ENCODE data around the gene SPNS2. TPM values are rescaled to one million over a fixed set of nuclear protein-coding genes. Genes with fewer than 3 reads are reported as not detected.
A peak's percentile ranks its signal among the peaks of the same experiment; 100 is the strongest.
"Not testable (repeated sequence)": the region's sequence is repeated elsewhere in the genome, so short reads cannot be mapped to it uniquely, and the experiment has no call there.

The SPNS2 gene
- total RNA-seq, 1 donor from 2014 or later, result 24.1 TPM

DNA sequence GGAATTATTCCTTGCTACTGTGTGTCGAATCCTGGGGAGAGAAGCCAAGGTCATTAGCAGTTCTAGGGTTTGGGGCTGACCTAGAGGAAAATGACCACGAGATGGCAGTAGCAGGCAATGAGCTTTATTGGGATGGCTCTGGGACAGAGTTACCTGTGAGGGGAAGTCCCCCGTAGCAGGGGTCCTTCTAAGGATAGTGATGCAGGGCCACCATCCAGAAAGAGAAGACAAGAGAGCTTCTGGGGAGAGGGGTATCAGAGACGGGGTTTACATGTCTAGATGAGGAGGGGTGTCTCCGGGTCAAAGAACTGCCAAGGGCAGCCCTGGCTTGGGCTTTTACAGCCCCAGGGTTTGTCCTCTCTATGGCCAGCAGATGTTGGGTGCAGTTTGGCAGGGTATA, 68.1 kb downstream of the SPNS2 start:
- peak; percentile 31 for DNase-seq

GRCh38 chr17:4569591-4569990, 70.9 kb downstream of the SPNS2 start:
- DNase-seq, result no peak

- DNase-seq, result no peak
These were observed 73.5 kb downstream of the SPNS2 start for GRCh38 chr17:4572131-4572530.

DNA sequence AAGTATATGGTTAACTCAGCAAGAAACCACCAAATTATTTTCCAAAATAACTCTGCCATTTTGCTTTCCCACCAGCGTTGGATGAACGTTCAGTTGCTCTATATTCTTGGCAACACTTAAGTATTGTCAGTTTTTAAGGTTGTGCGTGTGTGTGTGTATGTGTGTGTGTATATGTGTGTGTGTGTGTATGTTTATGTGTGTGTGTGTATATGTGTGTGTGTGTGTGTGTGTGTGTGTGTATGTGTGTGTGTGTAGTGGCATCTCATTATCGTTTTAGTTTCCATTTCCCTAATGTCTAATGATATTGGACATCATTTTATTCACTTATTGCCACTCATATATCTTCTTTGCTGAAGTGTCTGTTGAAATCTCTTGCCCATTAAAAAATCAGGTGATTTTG, 74.4 kb downstream of the SPNS2 start:
- no peak for DNase-seq

DNA sequence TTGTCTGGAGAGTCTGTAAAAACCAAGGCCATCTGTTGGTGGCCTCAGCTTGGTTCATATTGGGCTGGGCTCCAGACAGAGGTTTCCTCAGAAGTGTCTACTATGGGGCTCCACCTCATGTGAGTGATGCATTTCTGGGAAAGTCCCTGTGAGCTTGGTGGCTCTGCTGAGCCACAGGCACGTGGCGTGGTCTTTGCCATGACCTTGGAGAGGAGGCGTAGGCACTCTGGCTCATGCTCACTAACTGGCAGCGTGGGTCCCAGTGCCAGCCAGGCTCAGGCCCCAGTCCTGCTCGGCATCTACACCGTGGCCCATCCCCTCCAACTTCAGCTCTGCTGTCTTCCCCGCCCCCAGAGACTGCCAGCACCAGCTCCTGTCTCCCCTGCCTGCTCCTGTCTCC, 75.0 kb downstream of the SPNS2 start:
- no peak for DNase-seq

DNA sequence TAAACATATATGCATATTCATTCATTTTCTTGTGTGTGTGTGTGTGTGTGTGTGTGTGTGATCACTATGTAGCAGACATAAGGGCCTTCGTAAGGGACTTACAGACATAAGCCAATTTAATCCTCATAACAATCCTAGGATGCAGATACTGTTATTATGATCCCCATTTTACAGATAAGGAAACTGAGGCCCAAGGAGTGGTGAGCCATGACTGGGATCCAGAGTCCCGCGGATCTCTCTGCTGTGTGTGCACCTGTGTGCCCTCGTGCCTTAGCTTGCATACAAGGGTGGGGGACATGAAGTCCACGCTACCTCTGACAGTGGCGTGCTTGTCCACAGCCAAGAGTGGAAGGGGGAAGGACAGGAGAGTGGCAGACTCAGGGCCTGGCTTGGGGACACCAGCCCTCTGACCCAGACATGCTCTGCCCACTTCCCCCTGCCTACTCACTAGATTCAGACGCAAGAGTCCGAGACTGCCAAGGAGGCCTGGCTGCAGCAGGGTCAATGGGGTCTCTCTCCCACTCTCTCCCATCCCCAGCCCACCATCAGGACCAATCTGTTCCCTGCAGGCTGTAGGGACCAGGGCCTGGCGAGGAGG, 75.9 kb downstream of the SPNS2 start:
- DNase-seq, result no peak

DNA sequence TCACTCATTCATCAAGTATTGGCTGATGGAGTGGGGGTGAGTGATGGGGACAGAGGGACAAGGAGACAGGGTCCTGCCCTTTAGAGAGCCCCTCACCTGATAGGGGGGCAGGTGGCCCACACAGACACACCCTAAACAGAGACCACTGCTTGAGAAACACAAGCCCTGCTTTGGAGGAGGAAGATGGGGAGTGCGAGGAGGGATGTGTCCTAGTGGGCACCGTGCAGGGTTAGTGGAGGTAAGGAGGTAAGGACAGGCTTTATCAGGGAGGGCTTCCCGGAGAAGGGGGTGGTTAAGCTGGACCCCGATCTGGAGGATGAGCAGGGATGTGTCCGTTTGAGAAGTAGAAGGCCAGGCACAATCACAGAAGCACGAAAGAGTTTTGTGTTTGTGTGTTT, 77.5 kb downstream of the SPNS2 start:
- DNase-seq, result no peak

GRCh38 chr17:4576729-4577322, 78.1 kb downstream of the SPNS2 start:
- DNase-seq, result no peak

- DNase-seq, result no peak
These were observed 78.8 kb downstream of the SPNS2 start for GRCh38 chr17:4577386-4577993.

GRCh38 chr17:4578349-4578748, 79.7 kb downstream of the SPNS2 start:
- DNase-seq, result not testable (repeated sequence)

DNA sequence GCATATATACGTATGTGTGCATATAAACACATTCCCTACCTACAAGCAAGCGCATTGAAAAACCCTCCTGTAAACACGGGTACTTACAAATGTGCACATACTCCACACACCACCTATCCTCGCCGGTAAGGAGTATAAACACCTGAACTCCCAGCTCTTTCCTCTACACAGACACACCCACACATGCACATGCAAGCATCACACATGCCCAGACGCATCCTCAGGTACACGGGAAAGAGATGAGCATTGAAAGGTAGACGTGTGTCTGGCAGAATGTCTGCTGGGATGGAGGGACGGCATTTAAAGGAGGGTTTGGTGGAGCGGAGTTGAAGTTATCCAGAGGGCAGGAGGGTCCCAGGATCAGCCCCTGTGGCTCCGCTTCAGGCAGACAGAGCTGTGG, 81.0 kb downstream of the SPNS2 start:
- no peak for DNase-seq

DNA sequence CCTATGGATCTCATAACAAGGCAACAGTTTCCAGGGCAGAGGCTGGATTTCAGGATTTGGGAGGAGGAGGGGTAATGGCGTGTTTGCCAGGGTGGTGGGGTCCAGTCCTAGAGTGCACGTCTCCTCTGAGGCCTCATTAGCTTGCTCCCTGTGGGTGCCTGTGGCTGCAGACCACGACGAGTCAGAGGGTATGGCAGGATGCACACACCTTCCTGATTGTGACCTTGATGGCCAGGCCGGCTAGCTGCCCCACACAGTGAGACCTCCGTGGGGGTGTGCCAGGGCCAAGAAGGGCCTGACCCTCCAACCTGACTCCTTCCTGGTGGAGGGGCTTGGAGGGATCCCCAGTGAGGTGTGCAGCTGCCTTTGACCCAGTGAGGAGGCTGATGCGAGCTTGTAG, 81.6 kb downstream of the SPNS2 start:
- DNase-seq, result no peak

DNA sequence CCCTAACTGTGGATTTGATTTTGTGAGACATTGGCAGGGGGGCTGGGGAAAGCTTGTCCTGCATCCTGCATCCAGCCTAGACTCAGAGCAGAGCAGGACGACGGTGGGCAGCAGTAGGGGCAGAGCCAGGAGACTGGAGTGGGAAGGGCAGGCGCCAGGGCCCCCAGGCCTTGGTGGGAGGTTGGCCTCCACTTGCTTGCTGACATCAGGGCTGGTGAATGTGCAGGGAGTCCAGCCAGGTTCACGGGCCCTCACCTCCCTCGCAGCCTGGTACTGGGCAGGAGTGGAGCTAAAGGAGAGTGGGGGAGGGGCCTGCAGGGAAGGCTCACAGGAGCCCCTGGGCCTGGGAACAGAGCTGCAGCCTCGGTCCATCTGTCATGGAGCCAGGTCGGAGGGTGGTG, 83.4 kb downstream of the SPNS2 start:
- no peak for DNase-seq

DNA sequence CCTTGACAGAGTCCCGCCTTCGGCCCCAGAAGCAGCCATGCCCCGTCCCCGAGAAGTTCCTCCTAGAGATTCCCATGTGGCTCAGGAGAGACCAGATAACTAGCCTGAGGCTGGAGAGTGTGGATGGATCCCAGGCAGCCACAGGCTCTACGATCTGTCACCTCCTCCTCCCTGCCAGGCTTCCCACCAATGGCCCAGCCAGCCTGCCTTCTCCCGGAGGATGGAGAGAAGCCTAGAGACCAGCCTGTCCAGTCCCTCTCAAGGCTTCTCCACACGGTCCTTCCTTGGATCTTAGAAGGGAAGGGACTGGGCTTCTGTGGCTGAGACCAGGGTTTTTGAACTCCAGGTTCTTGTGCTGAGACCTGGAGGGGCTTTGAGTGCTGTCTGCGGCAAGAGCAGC, 84.0 kb downstream of the SPNS2 start:
- DNase-seq, result no peak

- no peak for DNase-seq
These were observed 84.5 kb downstream of the SPNS2 start for GRCh38 chr17:4583206-4583605.

- DNase-seq, result peak; percentile 14
These were observed 85.1 kb downstream of the SPNS2 start for GRCh38 chr17:4583782-4584100.

DNA sequence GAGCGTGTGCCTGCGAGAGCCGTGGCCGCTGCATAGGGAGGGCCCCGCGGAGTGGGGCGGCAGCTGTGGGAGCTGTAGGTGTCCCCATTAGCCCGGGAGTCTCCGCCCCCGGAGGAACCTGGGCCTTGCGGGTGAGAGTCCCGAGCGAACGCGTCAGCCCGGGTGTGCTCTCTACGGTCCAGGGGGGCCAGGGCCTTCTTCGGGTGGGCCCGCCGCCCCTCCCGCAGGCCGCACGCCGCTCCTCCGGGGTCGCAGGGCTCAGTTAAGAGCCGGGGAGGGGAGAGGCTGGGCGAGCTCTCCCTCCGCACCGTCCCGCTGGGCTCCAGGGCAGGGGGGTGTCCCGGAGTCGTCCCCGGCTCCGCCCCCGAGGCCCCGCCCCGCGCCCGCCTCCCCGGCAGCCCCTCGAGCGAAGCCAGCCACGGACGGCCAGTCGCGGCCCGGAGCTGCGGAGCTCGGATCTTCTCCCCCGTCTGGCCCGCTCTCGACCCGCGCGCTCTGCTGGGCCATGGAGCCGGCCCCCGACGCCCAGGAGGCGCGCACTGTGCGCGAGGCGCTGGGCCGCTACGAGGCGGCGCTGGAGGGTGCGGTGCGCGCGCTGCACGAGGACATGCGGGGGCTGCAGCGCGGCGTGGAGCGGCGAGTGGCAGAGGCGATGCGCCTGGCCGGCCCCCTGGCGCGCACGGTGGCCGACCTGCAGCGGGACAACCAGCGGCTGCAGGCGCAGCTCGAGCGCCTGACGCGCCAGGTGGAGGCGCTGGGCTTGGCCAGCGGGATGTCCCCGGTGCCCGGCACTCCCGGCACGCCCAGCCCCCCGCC, 85.6 kb downstream of the SPNS2 start, which contains the start of gene SMTNL2:
Gene SMTNL2 (plus strand): TSS at position 429 of the 816 bp plus-strand sequence. CDS start 77 bp downstream, at position 506.
- no peak for DNase-seq

DNA sequence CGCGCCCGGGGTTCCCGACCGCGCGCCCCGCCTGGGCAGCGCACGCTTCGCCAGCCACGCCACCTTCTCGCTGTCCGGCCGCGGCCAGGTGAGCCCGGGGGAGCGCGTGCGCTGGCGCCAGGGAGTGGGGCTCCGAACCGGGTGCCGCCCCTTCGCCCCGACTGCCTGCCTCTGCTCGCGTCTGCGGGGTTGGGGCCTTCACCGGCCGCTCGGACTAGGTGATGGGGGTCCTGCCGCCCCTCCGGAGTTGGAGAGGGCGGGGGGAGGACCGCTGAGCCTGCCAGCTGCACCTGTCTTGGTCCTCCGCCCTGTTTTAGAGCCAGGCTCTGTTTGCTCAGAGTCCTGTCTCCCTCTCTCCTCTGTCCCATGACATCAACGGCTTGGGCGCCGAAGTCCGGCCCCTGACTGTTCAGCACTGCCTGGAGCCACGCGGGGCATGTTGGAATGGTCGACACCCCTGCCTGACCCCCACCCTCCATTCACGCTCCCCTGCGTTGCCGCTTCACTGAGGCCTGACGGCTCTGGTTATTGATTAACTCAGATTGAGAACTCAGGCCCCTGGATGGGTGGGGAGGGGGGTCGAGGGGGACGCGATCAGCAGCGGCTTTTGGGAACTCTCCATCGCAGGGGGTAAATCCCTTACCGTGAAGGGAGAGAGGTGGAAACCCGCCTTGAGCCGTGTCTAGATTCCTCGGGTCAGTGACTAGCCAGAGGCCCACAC, 86.4 kb downstream of the SPNS2 start:
- no peak for DNase-seq

DNA sequence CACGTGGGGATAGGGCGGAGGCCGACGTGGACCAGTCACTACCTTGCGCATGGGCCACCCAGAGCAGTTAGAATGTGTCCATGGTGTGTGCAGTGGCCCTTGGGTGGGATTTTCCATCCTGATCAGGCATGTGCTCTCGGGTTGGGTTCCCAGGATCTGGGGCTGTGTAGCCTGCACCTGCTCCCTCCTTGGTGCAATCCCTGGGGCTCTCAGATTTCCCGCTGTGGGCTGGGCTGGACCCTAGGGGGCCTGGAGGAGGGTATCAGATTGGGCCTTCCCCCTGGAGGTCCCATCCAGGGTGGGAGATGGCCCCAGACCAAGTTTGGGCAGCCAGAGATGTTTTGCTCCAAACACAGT, 86.9 kb downstream of the SPNS2 start:
- no peak for DNase-seq

DNA sequence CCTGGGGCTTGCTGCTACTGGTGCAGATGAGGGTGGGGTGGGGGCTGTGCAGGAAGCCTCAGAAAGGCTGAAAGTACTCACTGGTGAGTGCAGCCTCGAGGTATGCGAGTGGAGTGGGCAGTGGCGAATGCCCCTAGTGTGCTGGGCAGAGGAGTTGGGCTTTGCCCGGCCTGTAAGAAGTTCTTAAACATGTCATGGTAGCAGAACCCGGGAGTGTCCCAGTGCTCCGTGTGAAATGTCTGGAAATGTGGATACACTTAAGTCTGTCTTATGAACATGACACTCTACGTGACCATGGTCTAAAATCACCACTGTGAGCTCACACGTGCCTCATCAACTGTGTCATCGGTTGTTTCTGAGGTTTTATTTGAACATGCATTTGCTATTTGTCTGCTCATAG, 87.4 kb downstream of the SPNS2 start:
- DNase-seq, result no peak

DNA sequence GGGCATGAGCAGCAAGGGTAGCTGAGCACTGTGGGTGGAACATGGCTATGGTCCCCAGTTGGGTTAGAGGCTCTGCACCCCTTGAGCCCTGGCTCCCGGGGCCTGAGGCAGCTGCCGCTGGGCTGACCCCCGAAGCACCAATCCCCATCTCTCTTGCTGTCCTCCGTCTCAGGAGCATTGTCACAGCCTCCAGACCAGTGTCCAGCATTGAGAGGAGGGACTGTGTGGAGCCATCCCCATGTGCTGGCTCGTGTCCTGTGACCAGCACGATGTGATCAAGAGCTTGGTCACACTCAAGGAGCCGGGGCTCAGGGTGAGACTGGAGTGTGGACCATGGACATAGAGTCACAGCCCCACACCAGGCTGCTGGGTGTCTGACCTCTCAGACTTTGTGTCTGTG, 88.5 kb downstream of the SPNS2 start:
- DNase-seq, result no peak

DNA sequence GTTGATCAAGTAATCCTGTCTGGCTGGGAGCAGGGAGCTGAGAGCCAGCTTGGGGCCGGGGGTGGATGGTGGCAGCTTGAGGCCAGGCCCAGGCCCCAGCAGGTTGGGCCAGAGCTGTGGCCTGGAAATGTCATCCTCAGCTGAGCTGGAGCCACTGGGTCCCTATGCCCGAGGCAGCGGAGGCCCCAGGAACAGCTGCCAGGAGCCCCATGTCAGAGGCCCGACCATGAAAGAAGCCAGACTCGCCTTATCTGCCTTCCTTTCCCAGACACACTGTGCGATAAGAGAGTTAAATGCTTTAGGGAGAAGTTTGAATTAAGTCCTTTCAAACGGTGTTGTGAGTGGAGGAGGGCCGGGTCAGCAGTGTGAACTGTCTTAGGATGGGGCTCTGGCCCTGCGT, 89.1 kb downstream of the SPNS2 start:
- no peak for DNase-seq

GRCh38 chr17:4588391-4588790, 89.7 kb downstream of the SPNS2 start:
- no peak for DNase-seq
